NB4 (cell line): ENCODE measurements around the gene GABRA5.

Experiments
- DNase-seq: peaks from one replicate; pipeline ENCODE4 v3.0.0; 2010; ENCODE audit warnings: low read depth
- H3K4me3 ChIP-seq: one replicate; pipeline ENCODE4 v1.5.1; 2011; ENCODE audit warnings: mild to moderate bottlenecking, low read depth, low read length, moderate library complexity
- CTCF ChIP-seq: IDR thresholded peaks from one replicate; pipeline ENCODE4 v1.5.1; 2012; ENCODE audit warnings: low read depth, low read length
- MAX ChIP-seq: IDR thresholded peaks from 2 replicates; pipeline ENCODE4 v1.6.1; 2011; ENCODE audit warnings: low read depth, low read length
- MYC ChIP-seq: IDR thresholded peaks from 2 replicates; pipeline ENCODE4 v1.6.1; 2011; ENCODE audit warnings: low read depth, low read length
- POLR2A ChIP-seq: IDR thresholded peaks from 2 replicates; pipeline ENCODE4 v1.6.1; 2011; ENCODE audit warnings: mild to moderate bottlenecking; ENCODE audit not compliant: insufficient read length; ENCODE audit errors: extremely low read depth

GABRA5 gene

GRCh38 chr15:26888761-26889160 is 21.9 kb downstream of the GABRA5 start:
- no peak for DNase-seq
- TF ChIP-seq MAX (no peak), POLR2A (no peak), MYC (no peak), CTCF (no peak)

DNA sequence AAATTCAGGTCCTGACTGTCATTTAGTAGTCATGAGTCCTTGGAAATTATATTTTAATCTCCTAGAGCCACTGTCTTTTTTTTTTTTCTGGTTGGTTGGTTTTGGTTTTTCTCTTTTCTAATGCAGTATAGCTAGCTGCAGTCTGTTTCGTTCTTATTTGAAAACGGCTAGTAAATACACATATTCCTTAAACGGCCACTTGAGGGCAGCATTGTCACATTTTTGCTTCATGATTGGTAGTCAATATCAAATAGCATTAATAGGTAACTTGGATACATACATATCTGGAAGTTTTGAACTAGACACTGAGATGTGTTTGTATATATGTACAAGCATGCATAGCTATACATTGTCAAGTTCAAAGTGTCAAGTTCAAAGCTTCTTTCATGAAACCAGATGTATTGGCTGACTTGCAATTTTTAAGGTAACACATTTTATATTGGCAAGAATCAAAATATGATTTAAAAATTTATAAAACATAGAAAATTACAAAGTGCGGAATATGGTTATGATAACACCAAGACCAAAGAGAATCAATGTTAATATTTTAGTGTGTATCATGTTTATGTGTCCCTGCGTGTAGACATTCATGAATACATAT is 22.5 kb downstream of the GABRA5 start:
- DNase-seq = peak; percentile 71
- peak; percentile 48 for TF ChIP-seq CTCF
- TF ChIP-seq MAX = no peak

More at GRCh38 chr15:26888761-26889160, 21.9 kb downstream of the GABRA5 start:
- no peak overlapping the region for H3K4me3 ChIP-seq

GRCh38 chr15:26890451-26890850 is 23.6 kb downstream of the GABRA5 start:
- DNase-seq = no peak
- no peak for TF ChIP-seq MYC
- no peak for TF ChIP-seq CTCF
- no peak for TF ChIP-seq MAX
- TF ChIP-seq POLR2A = no peak
- no peak overlapping the region for H3K4me3 ChIP-seq

More for the DNA sequence above, 22.5 kb downstream of the GABRA5 start:
- no peak overlapping the region for H3K4me3 ChIP-seq

- TF ChIP-seq CTCF (no peak), MYC (no peak), POLR2A (no peak), MAX (no peak)
- no peak overlapping the region for H3K4me3 ChIP-seq
- DNase-seq = no peak
Observed at GRCh38 chr15:26890988-26891387, 24.1 kb downstream of the GABRA5 start.

GRCh38 chr15:26891448-26892181 is 24.8 kb downstream of the GABRA5 start:
- DNase-seq = peak; percentile 75
- TF ChIP-seq MYC = peak; percentile 59; the same call in 1 of the 2 replicates
- no peak for TF ChIP-seq POLR2A
- TF ChIP-seq MAX = peak; percentile 94
- TF ChIP-seq CTCF = peak; percentile 71
- no peak overlapping the region for H3K4me3 ChIP-seq
